OCI-M1 (cell line): Measurements from ENCODE around the gene TECPR2.
"Not testable (repeated sequence)": the region's sequence is repeated elsewhere in the genome, so short reads cannot be mapped to it uniquely, and the experiment has no call there.

Source experiments
- DNase-seq: peaks from one replicate; lab custom pipeline; 2025; lab: John Stamatoyannopoulos, UW

TECPR2 gene

GRCh38 chr14:102362545-102363181 is at the start of gene TECPR2, which contains the start of gene CINP:
TECPR2 (plus strand) TSS chr14:102362941; CDS start chr14:102376722, 13,781 bp downstream.
CINP (minus strand) TSS chr14:102362890; CDS start chr14:102362851, 39 bp downstream.
- peak; percentile 94 for DNase-seq

- DNase-seq: peak; percentile 80
Measured at GRCh38 chr14:102314242-102315011, 48.3 kb upstream of the TECPR2 start.

- DNase-seq: no peak
Measured at GRCh38 chr14:102315121-102315520, 47.6 kb upstream of the TECPR2 start.

- peak; percentile 69 for DNase-seq
Measured at GRCh38 chr14:102316338-102316742, 46.4 kb upstream of the TECPR2 start.

GRCh38 chr14:102316743-102317563 is 45.8 kb upstream of the TECPR2 start:
- DNase-seq: peak; percentile 91

- peak; percentile 81 for DNase-seq
Measured at GRCh38 chr14:102317564-102318248, 45.0 kb upstream of the TECPR2 start.

- DNase-seq: no peak
Measured at GRCh38 chr14:102318781-102319276, 43.9 kb upstream of the TECPR2 start.

GRCh38 chr14:102319351-102320032 is 43.2 kb upstream of the TECPR2 start, which contains the start of gene ZNF839:
ZNF839 (plus strand) TSS chr14:102319746; CDS start chr14:102319766, 20 bp downstream.
- peak; percentile 89 for DNase-seq

- DNase-seq: peak; percentile 37
Measured at GRCh38 chr14:102320033-102320660, 42.6 kb upstream of the TECPR2 start.

- DNase-seq: no peak
Measured at GRCh38 chr14:102320671-102321455, 41.9 kb upstream of the TECPR2 start.

- DNase-seq: no peak
Measured at GRCh38 chr14:102321456-102322422, 41.0 kb upstream of the TECPR2 start.

GRCh38 chr14:102323102-102323501 is 39.6 kb upstream of the TECPR2 start:
- peak; percentile 34 for DNase-seq

GRCh38 chr14:102325791-102326345 is 36.9 kb upstream of the TECPR2 start:
- no peak for DNase-seq

GRCh38 chr14:102326583-102326982 is 36.2 kb upstream of the TECPR2 start:
- DNase-seq: no peak

GRCh38 chr14:102329381-102329780 is 33.4 kb upstream of the TECPR2 start:
- not testable (repeated sequence) for DNase-seq

GRCh38 chr14:102330806-102331205 is 31.9 kb upstream of the TECPR2 start:
- no peak for DNase-seq

GRCh38 chr14:102333390-102333789 is 29.4 kb upstream of the TECPR2 start:
- DNase-seq: no peak
